ENCODE measurements around the gene PRKCB. TPM values are rescaled to one million over a fixed set of nuclear protein-coding genes. Genes with fewer than 3 reads are reported as not detected.

PRKCB gene
- total RNA-seq, 4 donors from 2014 or later = 7.0 to 88.3 (median 15.9) TPM

DNA sequence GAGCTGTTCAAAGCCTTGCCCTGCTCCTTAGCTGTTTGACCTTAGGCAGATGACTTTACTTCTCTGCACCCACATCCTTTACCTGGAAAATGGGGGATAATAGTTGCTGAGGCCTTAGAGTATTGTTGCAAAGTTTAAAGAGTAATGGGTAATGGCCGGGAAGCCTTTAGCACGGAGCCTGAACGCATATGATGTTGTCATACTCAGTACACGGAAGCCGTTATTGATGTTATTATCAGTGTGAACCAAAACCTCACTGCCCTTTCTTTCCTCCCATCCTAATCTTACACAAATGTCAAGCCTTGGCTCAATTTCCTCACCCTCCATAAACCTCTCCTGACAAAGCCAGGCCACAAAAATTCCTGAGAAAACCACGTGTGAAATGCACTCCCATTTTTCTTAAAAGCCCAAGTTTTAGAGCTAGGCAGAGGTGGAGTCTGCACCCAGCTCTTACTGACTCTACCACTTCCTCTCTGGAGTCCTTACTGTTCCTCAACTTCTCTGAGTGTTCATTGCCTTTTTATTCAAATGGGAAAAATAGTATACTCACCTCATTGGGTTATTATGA is 353.1 kb downstream of the PRKCB start:
- no peaks in the 10 kb centered on the region for H3K9me3 ChIP-seq
- no peak for DNase-seq
- TF ChIP-seq POLR2A (IDR thresholded peaks at IDR 0.05) = no peak
- TF ChIP-seq, protein P1, sequence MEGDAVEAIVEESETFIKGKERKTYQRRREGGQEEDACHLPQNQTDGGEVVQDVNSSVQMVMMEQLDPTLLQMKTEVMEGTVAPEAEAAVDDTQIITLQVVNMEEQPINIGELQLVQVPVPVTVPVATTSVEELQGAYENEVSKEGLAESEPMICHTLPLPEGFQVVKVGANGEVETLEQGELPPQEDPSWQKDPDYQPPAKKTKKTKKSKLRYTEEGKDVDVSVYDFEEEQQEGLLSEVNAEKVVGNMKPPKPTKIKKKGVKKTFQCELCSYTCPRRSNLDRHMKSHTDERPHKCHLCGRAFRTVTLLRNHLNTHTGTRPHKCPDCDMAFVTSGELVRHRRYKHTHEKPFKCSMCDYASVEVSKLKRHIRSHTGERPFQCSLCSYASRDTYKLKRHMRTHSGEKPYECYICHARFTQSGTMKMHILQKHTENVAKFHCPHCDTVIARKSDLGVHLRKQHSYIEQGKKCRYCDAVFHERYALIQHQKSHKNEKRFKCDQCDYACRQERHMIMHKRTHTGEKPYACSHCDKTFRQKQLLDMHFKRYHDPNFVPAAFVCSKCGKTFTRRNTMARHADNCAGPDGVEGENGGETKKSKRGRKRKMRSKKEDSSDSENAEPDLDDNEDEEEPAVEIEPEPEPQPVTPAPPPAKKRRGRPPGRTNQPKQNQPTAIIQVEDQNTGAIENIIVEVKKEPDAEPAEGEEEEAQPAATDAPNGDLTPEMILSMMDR (IDR thresholded peaks at IDR 0.05) = no peak
- H3K4me1 ChIP-seq = no peaks in the 10 kb centered on the region
- H3K27ac ChIP-seq = no peak overlapping the region
- H3K4me3 ChIP-seq = no peak overlapping the region
- no peaks in the 10 kb centered on the region for H3K27me3 ChIP-seq
- no peaks in the 10 kb centered on the region for H3K36me3 ChIP-seq

DNA sequence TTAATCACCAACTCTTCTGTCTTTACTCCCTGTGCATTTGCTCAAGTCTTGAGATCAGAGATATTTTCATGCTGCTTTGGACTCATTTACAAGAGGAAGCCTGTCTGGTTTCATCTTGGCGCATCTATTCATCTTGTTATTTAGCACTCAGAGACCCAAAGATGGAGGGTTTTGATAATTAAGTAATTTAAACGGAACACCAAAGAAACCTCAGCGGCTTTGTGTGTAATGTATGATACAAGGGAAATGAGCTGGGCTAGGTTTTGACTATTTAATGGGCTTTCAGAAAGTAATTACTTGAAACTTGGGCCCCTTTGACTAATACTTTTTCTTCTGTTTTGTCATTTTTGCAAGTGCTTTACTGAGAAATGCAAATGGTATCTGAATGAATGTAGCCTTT is 354.2 kb downstream of the PRKCB start:
- Histone ChIP-seq H3K27me3 (no peaks in the 10 kb centered on the region), H3K4me3 (no peak overlapping the region), H3K9me3 (no peaks in the 10 kb centered on the region), H3K4me1 (no peaks in the 10 kb centered on the region), H3K36me3 (no peaks in the 10 kb centered on the region), H3K27ac (no peak overlapping the region)
- TF ChIP-seq, protein P1 (IDR thresholded peaks at IDR 0.05) = no peak
- TF ChIP-seq POLR2A (IDR thresholded peaks at IDR 0.05) = no peak
- DNase-seq = no peak

DNA sequence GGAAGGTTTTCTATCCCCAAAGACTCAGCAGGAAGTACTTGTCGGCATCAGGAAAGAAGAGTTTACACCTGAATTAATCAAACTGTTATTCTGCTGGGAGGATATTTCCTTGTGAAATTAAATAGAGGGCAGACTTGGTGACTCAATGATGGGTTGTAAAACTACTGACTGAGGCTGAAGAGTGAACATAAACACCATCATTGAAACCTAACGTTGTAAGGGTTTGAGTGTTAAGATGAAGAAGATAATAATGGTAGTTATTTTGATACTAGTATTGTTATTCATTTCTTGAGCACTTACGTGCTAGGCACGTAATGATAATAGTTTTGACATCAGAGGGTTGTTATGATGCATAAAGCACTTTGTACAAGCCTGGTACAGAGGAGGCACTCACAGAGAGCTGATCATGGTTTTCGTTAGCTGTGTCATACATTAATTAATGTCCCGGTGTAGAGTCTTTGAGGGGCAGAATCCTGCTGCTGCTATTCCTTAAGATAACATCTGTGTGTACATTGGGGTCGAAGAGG is 356.2 kb downstream of the PRKCB start:
- no peak for DNase-seq
- Histone ChIP-seq H3K4me3 (no peak overlapping the region), H3K4me1 (no peaks in the 10 kb centered on the region), H3K9me3 (no peaks in the 10 kb centered on the region), H3K36me3 (no peaks in the 10 kb centered on the region), H3K27me3 (no peaks in the 10 kb centered on the region), H3K27ac (no peak overlapping the region)
- TF ChIP-seq, protein P1 (IDR thresholded peaks at IDR 0.05) = no peak
- no peak for TF ChIP-seq POLR2A (IDR thresholded peaks at IDR 0.05)

DNA sequence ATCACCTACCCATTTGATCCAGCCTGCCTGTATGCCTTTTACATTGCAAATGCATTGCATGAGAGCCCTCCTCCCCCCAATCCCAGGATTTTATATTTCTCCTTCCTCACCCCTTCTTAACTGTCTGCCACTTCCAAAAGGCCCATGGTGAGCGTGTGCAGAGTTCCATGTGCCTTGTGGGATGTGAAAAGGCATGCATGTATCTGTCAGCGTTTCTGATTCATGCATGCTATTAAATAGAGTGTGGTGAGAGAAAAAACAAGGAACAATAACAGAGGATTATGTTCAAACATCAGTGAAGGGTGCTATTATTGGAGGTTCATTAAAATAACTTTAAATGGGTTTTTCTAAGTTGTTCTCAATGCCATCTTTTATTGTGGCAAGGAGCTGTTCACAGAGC is 359.4 kb downstream of the PRKCB start:
- no peak for TF ChIP-seq POLR2A (IDR thresholded peaks at IDR 0.05)
- TF ChIP-seq, protein P1 (IDR thresholded peaks at IDR 0.05) = no peak
- Histone ChIP-seq H3K27me3 (no peaks in the 10 kb centered on the region), H3K9me3 (no peaks in the 10 kb centered on the region), H3K36me3 (no peaks in the 10 kb centered on the region), H3K4me1 (no peaks in the 10 kb centered on the region), H3K4me3 (no peak overlapping the region), H3K27ac (no peak overlapping the region)
- no peak for DNase-seq

DNA sequence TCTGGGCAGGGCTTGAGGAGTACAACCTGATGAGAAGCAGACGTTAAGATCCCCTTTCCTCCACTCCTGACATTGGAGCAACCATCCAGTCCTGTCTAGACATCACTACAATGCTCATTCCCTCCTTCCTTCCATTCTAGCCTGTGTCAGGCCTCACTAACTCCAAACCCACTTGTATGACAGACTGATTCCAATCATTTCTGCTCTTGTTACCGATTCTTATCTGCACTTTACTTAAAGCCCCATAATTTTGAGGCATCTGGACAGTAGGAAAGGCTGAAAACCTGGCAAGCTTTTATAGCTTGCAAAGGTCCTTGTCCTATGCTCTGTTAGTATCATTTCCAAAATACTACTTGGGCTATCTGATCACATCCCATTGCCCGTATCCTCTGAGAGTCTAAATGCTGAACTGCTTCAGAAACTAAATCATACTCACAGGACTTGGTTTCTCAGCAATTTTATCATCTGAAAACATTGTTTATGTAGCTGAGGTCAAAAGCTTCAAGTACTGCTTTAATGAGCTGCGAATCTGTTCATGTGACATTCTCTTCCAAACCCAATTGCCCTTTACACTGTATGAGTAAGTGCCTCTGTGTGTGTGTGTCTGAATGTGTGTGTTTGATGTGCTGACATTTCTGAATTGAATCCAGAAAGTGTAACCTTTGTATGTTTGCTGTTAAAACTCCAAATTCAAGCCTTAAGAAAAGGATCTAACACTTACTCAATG is 363.2 kb downstream of the PRKCB start:
- Histone ChIP-seq H3K9me3 (no peaks in the 10 kb centered on the region), H3K27me3 (no peaks in the 10 kb centered on the region), H3K36me3 (no peaks in the 10 kb centered on the region), H3K4me3 (no peak overlapping the region), H3K27ac (no peak overlapping the region), H3K4me1 (no peaks in the 10 kb centered on the region)
- DNase-seq = no peak
- no peak for TF ChIP-seq POLR2A (IDR thresholded peaks at IDR 0.05)
- TF ChIP-seq, protein P1 (IDR thresholded peaks at IDR 0.05) = no peak
